Measurements from ENCODE around the gene MPIG6B. TPM values are rescaled to one million over a fixed set of nuclear protein-coding genes. Genes with fewer than 3 reads are reported as not detected.

The MPIG6B gene
- total RNA-seq, 4 donors from 2014 or later = not detected

DNA sequence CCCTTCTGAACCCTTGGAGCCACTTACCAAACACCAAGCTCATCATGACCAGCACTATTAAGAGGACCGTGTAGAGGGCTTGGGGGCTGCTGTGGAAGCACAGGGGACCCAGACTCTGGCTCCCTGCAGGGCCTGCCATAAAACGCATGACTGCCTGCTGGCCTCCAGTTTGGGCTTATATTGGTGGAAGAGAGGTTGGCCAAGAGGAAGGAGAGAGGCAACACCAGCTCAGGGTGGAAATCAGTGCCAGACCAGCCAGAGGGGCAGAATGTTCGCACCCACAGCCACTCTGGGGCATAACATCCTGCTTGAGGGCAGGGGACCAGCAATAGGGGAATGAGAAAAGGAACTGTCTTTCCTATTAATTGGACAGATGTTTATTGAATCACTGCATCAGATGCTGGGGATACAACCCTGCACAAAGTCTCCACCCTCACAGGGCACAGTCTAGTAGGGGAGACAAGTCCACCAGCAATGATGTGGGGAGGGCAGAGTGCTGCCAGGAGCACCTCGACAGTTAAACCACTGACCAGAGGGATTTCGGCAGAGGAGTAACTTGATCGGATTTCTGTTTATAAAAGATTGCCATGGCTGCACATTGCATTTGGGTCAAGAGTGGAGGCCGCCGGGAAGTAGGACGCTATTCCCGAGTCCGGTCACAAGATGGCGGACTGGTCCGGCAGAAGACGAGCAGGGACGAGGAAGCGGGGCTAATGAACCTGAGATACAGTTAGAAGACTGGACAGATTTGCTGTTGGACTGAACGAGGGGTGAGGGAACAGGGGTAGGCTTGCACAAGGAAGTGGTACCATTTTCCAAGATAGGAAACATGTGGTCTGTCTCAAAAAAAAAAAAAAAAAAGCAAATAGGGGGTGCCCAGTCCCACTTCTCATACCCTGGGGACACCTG is 42.7 kb upstream of the MPIG6B start, which contains the start of gene LY6G5C:
LY6G5C (minus strand) TSS at position 842 of the 909 bp plus-strand sequence; CDS start at position 148, 694 bp downstream.
- WGBS, 2 donors = 11 to 13% methylated on average over 17 of the region's 17 CpGs
- Histone ChIP-seq H3K9me3 (no peaks in the 10 kb centered on the region), H3K27me3 (no peaks in the 10 kb centered on the region), H3K4me1 (peaks cover 0 to 35% (median 4%) of the 10 kb centered on the region in 4 donors), H3K36me3 (peaks cover 0 to 4% (median 0%) of the 10 kb centered on the region in 3 donors), H3K27ac (peak within 1 kb of the TSS; percentile 51 to 84 (median 69)), H3K4me3 (peak within 1 kb of the TSS; percentile 36 to 60 (median 44))
- DNase-seq (ENCODE audit: low spot score in 2 of 2) = peak; percentile 70 to 85
- TF ChIP-seq, protein P1, sequence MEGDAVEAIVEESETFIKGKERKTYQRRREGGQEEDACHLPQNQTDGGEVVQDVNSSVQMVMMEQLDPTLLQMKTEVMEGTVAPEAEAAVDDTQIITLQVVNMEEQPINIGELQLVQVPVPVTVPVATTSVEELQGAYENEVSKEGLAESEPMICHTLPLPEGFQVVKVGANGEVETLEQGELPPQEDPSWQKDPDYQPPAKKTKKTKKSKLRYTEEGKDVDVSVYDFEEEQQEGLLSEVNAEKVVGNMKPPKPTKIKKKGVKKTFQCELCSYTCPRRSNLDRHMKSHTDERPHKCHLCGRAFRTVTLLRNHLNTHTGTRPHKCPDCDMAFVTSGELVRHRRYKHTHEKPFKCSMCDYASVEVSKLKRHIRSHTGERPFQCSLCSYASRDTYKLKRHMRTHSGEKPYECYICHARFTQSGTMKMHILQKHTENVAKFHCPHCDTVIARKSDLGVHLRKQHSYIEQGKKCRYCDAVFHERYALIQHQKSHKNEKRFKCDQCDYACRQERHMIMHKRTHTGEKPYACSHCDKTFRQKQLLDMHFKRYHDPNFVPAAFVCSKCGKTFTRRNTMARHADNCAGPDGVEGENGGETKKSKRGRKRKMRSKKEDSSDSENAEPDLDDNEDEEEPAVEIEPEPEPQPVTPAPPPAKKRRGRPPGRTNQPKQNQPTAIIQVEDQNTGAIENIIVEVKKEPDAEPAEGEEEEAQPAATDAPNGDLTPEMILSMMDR (IDR thresholded peaks at IDR 0.05) = peak; percentile 65 to 87 (median 74)
- peak in 1 of 2 donors; percentile 60 for TF ChIP-seq EP300 (IDR thresholded peaks at IDR 0.05)
- TF ChIP-seq POLR2A (IDR thresholded peaks at IDR 0.05) = no peak

DNA sequence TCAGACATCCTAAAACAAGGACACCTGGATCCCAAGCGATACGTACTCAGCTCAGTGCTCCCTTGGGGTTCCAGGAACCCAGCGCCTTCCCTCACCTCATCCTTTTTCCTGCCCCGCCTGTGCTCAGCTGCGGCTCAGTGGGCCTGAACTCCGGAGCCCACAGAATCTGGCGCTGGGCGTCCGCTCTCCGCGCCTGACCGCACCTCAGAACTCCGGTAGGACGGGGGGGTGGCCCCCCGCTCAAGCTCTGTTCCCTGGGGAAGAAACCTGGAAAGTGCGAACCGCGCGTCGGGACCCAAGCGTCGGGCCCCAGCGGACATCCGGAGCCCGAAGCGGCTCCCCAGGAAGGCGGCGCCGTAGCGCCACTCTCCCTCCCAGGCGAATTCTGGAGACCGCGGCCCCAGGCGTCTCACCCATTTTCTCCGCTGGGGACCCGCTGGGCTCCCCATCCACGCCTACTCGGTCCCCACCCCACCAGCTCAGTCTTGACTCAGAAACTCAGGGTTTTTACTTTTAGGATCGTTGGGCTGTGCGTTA is 42.0 kb upstream of the MPIG6B start:
- TF ChIP-seq, protein P1 (IDR thresholded peaks at IDR 0.05) = peak in 2 of 5 experiments; percentile 13 to 36
- TF ChIP-seq POLR2A (IDR thresholded peaks at IDR 0.05) (peak in 1 of 2 donors; percentile 20), EP300 (IDR thresholded peaks at IDR 0.05) (no peak)
- peak overlapping the region; percentile 36 to 60 (median 44) for H3K4me3 ChIP-seq
- no peaks in the 10 kb centered on the region for H3K9me3 ChIP-seq
- peaks cover 0 to 9% (median 0%) of the 10 kb centered on the region in 3 donors for H3K36me3 ChIP-seq
- DNase-seq (ENCODE audit: low spot score in 2 of 2) = no peak
- H3K27ac ChIP-seq = peak overlapping the region; percentile 51 to 84 (median 69)
- H3K4me1 ChIP-seq = peaks cover 0 to 35% (median 4%) of the 10 kb centered on the region in 4 donors
- 0 to 2% methylated on average over 27 to 39 of the region's 40 CpGs for whole genome bisulfite sequencing, 2 donors
- H3K27me3 ChIP-seq = no peaks in the 10 kb centered on the region

DNA sequence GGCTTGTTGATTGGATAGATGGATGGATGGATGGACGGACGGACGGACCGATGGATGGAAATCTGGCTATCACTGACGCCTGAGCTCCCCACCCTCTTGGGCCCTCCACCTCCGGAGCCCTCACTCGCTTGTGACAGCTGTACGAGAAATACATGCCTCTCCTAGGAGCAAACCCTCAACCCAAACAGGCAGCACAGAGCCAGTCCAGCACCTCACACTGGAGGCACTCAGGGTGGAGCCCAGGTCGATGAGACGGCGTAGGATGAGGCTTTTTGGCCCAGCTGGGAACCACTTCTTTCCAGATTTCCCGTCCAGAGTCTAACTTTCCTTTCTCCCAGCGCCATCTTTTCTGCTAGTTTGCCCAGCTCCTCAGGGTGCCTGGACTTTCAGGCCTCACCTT is 39.6 kb upstream of the MPIG6B start:
- Histone ChIP-seq H3K27ac (peak overlapping the region in 3 of 4 donors; percentile 30 to 77 (median 72)), H3K4me3 (peak overlapping the region in 2 of 4 donors; percentile 26 to 46)
- 61 to 71% methylated on average over 13 of the region's 13 CpGs for WGBS, 2 donors

DNA sequence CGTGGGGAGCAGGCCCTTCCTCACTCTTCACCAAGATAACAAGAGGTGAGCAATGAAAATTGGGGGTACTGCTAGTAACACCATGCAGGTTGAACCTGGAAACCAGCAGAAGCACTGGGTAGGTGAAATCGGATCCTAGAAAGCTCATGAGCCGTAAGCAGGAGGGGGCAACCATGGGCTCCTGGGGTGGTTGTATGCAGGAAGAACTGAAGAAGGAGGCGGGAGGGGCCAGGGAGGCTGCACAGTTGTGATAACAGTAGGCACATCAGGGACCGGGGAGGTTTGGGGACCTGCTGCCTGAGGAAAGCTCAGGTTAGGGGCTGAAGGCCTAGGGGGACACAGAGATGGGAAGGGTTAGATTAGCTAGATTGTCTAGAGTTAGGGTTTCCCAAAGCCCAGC is 36.7 kb upstream of the MPIG6B start:
- Histone ChIP-seq H3K27ac (no peak overlapping the region), H3K4me3 (no peak overlapping the region), H3K27me3 (no peaks in the 10 kb centered on the region), H3K9me3 (no peaks in the 10 kb centered on the region), H3K4me1 (peaks cover 0 to 21% (median 3%) of the 10 kb centered on the region in 4 donors), H3K36me3 (peaks cover 1 to 61% (median 4%) of the 10 kb centered on the region in 3 donors)
- TF ChIP-seq, protein P1 (IDR thresholded peaks at IDR 0.05) = no peak
- TF ChIP-seq EP300 (IDR thresholded peaks at IDR 0.05) (no peak), POLR2A (IDR thresholded peaks at IDR 0.05) (no peak)
- no peak for DNase-seq (ENCODE audit: low spot score in 2 of 2)
- WGBS, 2 donors = 70 to 89% methylated on average over 5 of the region's 5 CpGs

More for the DNA sequence above, 39.6 kb upstream of the MPIG6B start:
- H3K9me3 ChIP-seq = no peaks in the 10 kb centered on the region
- peaks cover 0 to 35% (median 4%) of the 10 kb centered on the region in 4 donors for H3K4me1 ChIP-seq
- TF ChIP-seq EP300 (IDR thresholded peaks at IDR 0.05) (no peak), POLR2A (IDR thresholded peaks at IDR 0.05) (no peak)
- TF ChIP-seq, protein P1 (IDR thresholded peaks at IDR 0.05) = no peak
- peaks cover 0 to 33% (median 4%) of the 10 kb centered on the region in 3 donors for H3K36me3 ChIP-seq
- H3K27me3 ChIP-seq = no peaks in the 10 kb centered on the region
- DNase-seq (ENCODE audit: low spot score in 2 of 2) = no peak

All from tibial nerve (tissue), 4 donors.